ENCODE results near the gene NUDCD2. TPM values are rescaled to one million over a fixed set of nuclear protein-coding genes. Genes with fewer than 3 reads are reported as not detected.
"Not testable (repeated sequence)": the region's sequence is repeated elsewhere in the genome, so short reads cannot be mapped to it uniquely, and the experiment has no call there.

Gene NUDCD2

GRCh38 chr5:163399923-163400322, 60.0 kb downstream of the NUDCD2 start:
- H2BK15ac ChIP-seq (ENCODE audit: low read depth, poor library complexity, severe bottlenecking), result no peak overlapping the region
- H3K4ac ChIP-seq (ENCODE audit: low read depth in 1 of 2, low read length in 2 of 2), result no peak overlapping the region
- no peak overlapping the region for H2BK120ac ChIP-seq (ENCODE audit: low read depth, low read length)
- H2AFZ ChIP-seq (ENCODE audit: low read depth, low read length), result no peak overlapping the region
- H3K36me3 ChIP-seq (ENCODE audit: control insufficient read depth in 1 of 2, insufficient read depth in 2 of 2, low read depth in 1 of 2, low read length in 2 of 2), result no peaks in the 10 kb centered on the region
- 63% methylated on average over 3 of the region's 4 CpGs for WGBS
- no peak overlapping the region for H2BK12ac ChIP-seq (ENCODE audit: low read length in 2 of 2)
- peaks cover 0 to 6% of the 10 kb centered on the region in 2 experiments for H3K27me3 ChIP-seq (ENCODE audit: control insufficient read depth in 1 of 2, insufficient read depth in 1 of 2, low read length in 2 of 2)
- DNase-seq, result no peak
- H3K14ac ChIP-seq (ENCODE audit: low read length in 2 of 2), result no peak overlapping the region
- H3K4me3 ChIP-seq (ENCODE audit: insufficient read depth in 1 of 2, low read depth in 1 of 2, low read length in 2 of 2), result no peak overlapping the region
- H3K18ac ChIP-seq (ENCODE audit: low read depth in 1 of 2, low read length in 2 of 2), result no peak overlapping the region
- no peak overlapping the region for H3K4me2 ChIP-seq (ENCODE audit: low read length, poor library complexity, severe bottlenecking)
- H3K9me3 ChIP-seq (ENCODE audit: control insufficient read depth, low read length), result no peaks in the 10 kb centered on the region
- H2BK5ac ChIP-seq (ENCODE audit: low read depth, low read length, poor library complexity, severe bottlenecking), result no peak overlapping the region
- no peak overlapping the region for H3K23ac ChIP-seq (ENCODE audit: low read length in 2 of 2)
- no peak overlapping the region for H3K27ac ChIP-seq (ENCODE audit: low read length, poor library complexity, severe bottlenecking)
- H2AK5ac ChIP-seq (ENCODE audit: low read length, severe bottlenecking), result no peak overlapping the region
- H4K91ac ChIP-seq (ENCODE audit: low read length), result no peak overlapping the region
- no peak overlapping the region for H3K9ac ChIP-seq (ENCODE audit: low read length)
- H3K79me1 ChIP-seq (replicated peaks; ENCODE audit: low read length, poor library complexity, severe bottlenecking), result no peaks in the 10 kb centered on the region
- H4K8ac ChIP-seq (ENCODE audit: low read length), result no peak overlapping the region
- H3K4me1 ChIP-seq (ENCODE audit: control insufficient read depth, insufficient read depth, low read depth, low read length), result no peaks in the 10 kb centered on the region

- Histone ChIP-seq H2BK15ac (ENCODE audit: low read depth, poor library complexity, severe bottlenecking) (no peak overlapping the region), H4K8ac (ENCODE audit: low read length) (no peak overlapping the region), H2AK5ac (ENCODE audit: low read length, severe bottlenecking) (no peak overlapping the region), H3K4me2 (ENCODE audit: low read length, poor library complexity, severe bottlenecking) (no peak overlapping the region), H3K18ac (ENCODE audit: low read depth in 1 of 2, low read length in 2 of 2) (no peak overlapping the region), H3K27ac (ENCODE audit: low read length, poor library complexity, severe bottlenecking) (no peak overlapping the region), H3K4me1 (ENCODE audit: control insufficient read depth, insufficient read depth, low read depth, low read length) (no peaks in the 10 kb centered on the region), H3K4me3 (ENCODE audit: insufficient read depth in 1 of 2, low read depth in 1 of 2, low read length in 2 of 2) (no peak overlapping the region), H2BK12ac (ENCODE audit: low read length in 2 of 2) (no peak overlapping the region), H3K23ac (ENCODE audit: low read length in 2 of 2) (no peak overlapping the region), H2AFZ (ENCODE audit: low read depth, low read length) (no peak overlapping the region), H3K27me3 (ENCODE audit: control insufficient read depth in 1 of 2, insufficient read depth in 1 of 2, low read length in 2 of 2) (peaks cover 0 to 3% of the 10 kb centered on the region in 2 experiments), H2BK5ac (ENCODE audit: low read depth, low read length, poor library complexity, severe bottlenecking) (no peak overlapping the region), H3K14ac (ENCODE audit: low read length in 2 of 2) (no peak overlapping the region), H4K91ac (ENCODE audit: low read length) (no peak overlapping the region), H3K79me1 (replicated peaks; ENCODE audit: low read length, poor library complexity, severe bottlenecking) (no peaks in the 10 kb centered on the region), H3K36me3 (ENCODE audit: control insufficient read depth in 1 of 2, insufficient read depth in 2 of 2, low read depth in 1 of 2, low read length in 2 of 2) (no peaks in the 10 kb centered on the region), H3K9ac (ENCODE audit: low read length) (no peak overlapping the region), H2BK120ac (ENCODE audit: low read depth, low read length) (no peak overlapping the region), H3K4ac (ENCODE audit: low read depth in 1 of 2, low read length in 2 of 2) (no peak overlapping the region), H3K9me3 (ENCODE audit: control insufficient read depth, low read length) (no peaks in the 10 kb centered on the region)
- no peak for DNase-seq
Measured at GRCh38 chr5:163397354-163397753, 62.5 kb downstream of the NUDCD2 start.

- H3K23ac ChIP-seq (ENCODE audit: low read length in 2 of 2); H3K18ac ChIP-seq (ENCODE audit: low read depth in 1 of 2, low read length in 2 of 2); H3K4me3 ChIP-seq (ENCODE audit: insufficient read depth in 1 of 2, low read depth in 1 of 2, low read length in 2 of 2); H2AFZ ChIP-seq (ENCODE audit: low read depth, low read length); H3K4ac ChIP-seq (ENCODE audit: low read depth in 1 of 2, low read length in 2 of 2); H4K8ac ChIP-seq (ENCODE audit: low read length); H3K9ac ChIP-seq (ENCODE audit: low read length); H4K91ac ChIP-seq (ENCODE audit: low read length); H2BK12ac ChIP-seq (ENCODE audit: low read length in 2 of 2); H2BK15ac ChIP-seq (ENCODE audit: low read depth, poor library complexity, severe bottlenecking); H2BK120ac ChIP-seq (ENCODE audit: low read depth, low read length); H2AK5ac ChIP-seq (ENCODE audit: low read length, severe bottlenecking); H3K9me3 ChIP-seq (ENCODE audit: control insufficient read depth, low read length); H3K27ac ChIP-seq (ENCODE audit: low read length, poor library complexity, severe bottlenecking); H2BK5ac ChIP-seq (ENCODE audit: low read depth, low read length, poor library complexity, severe bottlenecking); H3K27me3 ChIP-seq (ENCODE audit: control insufficient read depth in 1 of 2, insufficient read depth in 1 of 2, low read length in 2 of 2); H3K4me1 ChIP-seq (ENCODE audit: control insufficient read depth, insufficient read depth, low read depth, low read length); H3K4me2 ChIP-seq (ENCODE audit: low read length, poor library complexity, severe bottlenecking); H3K79me1 ChIP-seq (replicated peaks; ENCODE audit: low read length, poor library complexity, severe bottlenecking); DNase-seq; H3K36me3 ChIP-seq (ENCODE audit: control insufficient read depth in 1 of 2, insufficient read depth in 2 of 2, low read depth in 1 of 2, low read length in 2 of 2); H3K14ac ChIP-seq (ENCODE audit: low read length in 2 of 2): not testable (repeated sequence)
- 94% methylated on average over 9 of the region's 9 CpGs for WGBS
Measured at GRCh38 chr5:163396818-163397340, 63.0 kb downstream of the NUDCD2 start.

Small RNAs within 50 kb of the gene (small RNA-seq; reads per million reads assigned to genes)
- not detected for gene AC008723.1 (ENCODE audit: low read depth)
